Central memory CD8-positive, alpha-beta T cell (primary cell): Measurements from ENCODE around the gene SORCS2.

Experiments used
- ATAC-seq: fragments of 150-1000 bp; cut with Tn5 transposase; replicated peaks from 2 replicates; pipeline ENCODE4 v1.10.0; 2022; ENCODE audit warnings: mild to moderate bottlenecking, moderate FRiP score, moderate number of reproducible peaks; ENCODE audit not compliant: poor library complexity, severe bottlenecking; ENCODE audit errors: extremely low read depth
- DNase-seq, 2 donors: peaks; one replicate each; pipeline ENCODE4 v3.0.0; 2021; ENCODE audit warnings: low spot score in 2 of 2
- H3K27ac Mint-ChIP-seq: one replicate; pipeline ENCODE4 v1.8.0; 2022; ENCODE audit warnings: low read depth, mild to moderate bottlenecking, moderate library complexity, mixed read lengths
- H3K27me3 Mint-ChIP-seq: one replicate; pipeline ENCODE4 v1.8.0; 2022; ENCODE audit warnings: mixed read lengths
- H3K36me3 Mint-ChIP-seq: one replicate; pipeline ENCODE4 v1.8.0; 2022; ENCODE audit warnings: mild to moderate bottlenecking, moderate library complexity, mixed read lengths; ENCODE audit not compliant: insufficient read depth
- H3K4me1 Mint-ChIP-seq: one replicate; pipeline ENCODE4 v1.8.0; 2022; ENCODE audit warnings: mixed read lengths
- H3K4me3 Mint-ChIP-seq: one replicate; pipeline ENCODE4 v1.8.0; 2022; ENCODE audit warnings: mild to moderate bottlenecking, moderate library complexity, mixed read lengths
- H3K9me3 Mint-ChIP-seq: one replicate; pipeline ENCODE4 v1.8.0; 2022; ENCODE audit warnings: mixed read lengths

SORCS2 gene

DNA sequence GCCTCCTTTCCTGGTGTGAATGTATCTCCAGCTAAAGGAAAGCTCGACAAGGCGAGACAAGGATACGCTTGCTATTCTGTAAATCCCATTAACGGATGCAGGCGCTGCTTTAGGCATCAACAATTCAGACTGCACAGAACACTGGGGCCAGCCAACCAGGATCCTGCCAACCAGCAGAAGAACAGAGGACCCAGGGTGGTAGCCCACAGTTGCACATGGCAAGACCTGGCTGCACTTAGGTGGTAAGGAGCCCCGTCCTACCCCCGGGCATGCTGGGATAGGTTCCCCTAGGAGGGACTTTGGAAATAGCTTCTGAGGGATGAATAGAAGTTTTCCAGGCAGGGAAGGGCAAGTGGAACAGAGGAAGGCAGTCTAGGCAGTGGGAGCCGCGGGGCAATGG lies 221.7 kb downstream of the SORCS2 start:
- Mint-ChIP-seq H3K27ac (no peak overlapping the region), H3K9me3 (peaks cover under 1% of the 10 kb centered on the region), H3K36me3 (peaks cover 1% of the 10 kb centered on the region), H3K4me3 (no peak overlapping the region), H3K4me1 (no peaks in the 10 kb centered on the region), H3K27me3 (peaks cover 44% of the 10 kb centered on the region)
- ATAC-seq (no peak), DNase-seq (no peak)

DNA sequence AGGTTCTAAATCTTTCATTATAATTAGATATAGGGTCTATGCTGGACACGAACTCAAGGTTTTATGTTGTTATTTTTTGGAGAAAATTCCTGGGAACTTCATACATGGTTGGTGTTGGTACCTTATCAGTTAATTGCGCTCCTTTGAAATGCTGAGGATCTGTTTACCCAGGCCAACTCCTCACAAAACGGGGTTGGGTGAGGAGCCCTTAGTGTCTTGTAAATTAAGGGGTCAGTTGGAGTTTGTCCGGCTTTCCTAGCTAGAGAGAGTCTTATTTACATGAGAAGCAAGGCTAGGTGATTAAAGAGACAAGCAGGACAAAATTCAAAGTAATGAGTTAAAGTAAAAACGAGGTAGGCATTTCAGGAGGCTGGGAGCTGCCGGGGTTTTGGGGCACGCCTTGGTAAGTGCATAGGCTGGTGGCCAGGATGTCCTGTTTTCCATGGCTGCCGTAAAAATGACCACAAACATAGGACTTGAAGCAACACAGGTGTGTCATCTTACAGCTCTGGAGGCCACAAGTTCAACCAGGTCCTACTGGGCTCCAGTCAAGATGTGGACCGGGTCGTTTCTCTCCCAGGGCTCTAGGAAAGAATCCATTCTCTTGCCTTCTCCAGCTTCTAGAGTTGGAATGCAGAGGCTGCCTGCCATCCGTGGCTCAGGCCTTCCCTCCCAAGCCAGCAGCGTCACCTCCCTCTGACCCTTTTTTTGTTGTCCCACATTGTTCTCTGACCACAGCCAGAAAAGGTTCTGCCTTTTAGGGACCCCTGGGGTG lies 222.6 kb downstream of the SORCS2 start:
- ATAC-seq (no peak), DNase-seq (no peak)
- Mint-ChIP-seq H3K9me3 (no peaks in the 10 kb centered on the region), H3K36me3 (peaks cover 1% of the 10 kb centered on the region), H3K27ac (no peak overlapping the region), H3K27me3 (peaks cover 41% of the 10 kb centered on the region), H3K4me3 (no peak overlapping the region), H3K4me1 (no peaks in the 10 kb centered on the region)

- Mint-ChIP-seq H3K4me3 (no peak overlapping the region), H3K27ac (no peak overlapping the region), H3K4me1 (no peaks in the 10 kb centered on the region), H3K36me3 (peaks cover under 1% of the 10 kb centered on the region), H3K27me3 (peaks cover 38% of the 10 kb centered on the region), H3K9me3 (no peaks in the 10 kb centered on the region)
- ATAC-seq: no peak
- DNase-seq: no peak
Measured at GRCh38 chr4:7415927-7416686, 223.8 kb downstream of the SORCS2 start.

- H3K4me3 Mint-ChIP-seq: no peak overlapping the region
- H3K27me3 Mint-ChIP-seq: peaks cover 30% of the 10 kb centered on the region
- no peak for DNase-seq
- H3K4me1 Mint-ChIP-seq: no peaks in the 10 kb centered on the region
- H3K36me3 Mint-ChIP-seq: no peaks in the 10 kb centered on the region
- no peak for ATAC-seq
- H3K9me3 Mint-ChIP-seq: no peaks in the 10 kb centered on the region
- no peak overlapping the region for H3K27ac Mint-ChIP-seq
Measured at GRCh38 chr4:7416745-7417432, 224.6 kb downstream of the SORCS2 start.

GRCh38 chr4:7417639-7418038 lies 225.3 kb downstream of the SORCS2 start:
- Mint-ChIP-seq H3K4me3 (no peak overlapping the region), H3K27ac (no peak overlapping the region), H3K9me3 (no peaks in the 10 kb centered on the region), H3K4me1 (no peaks in the 10 kb centered on the region), H3K27me3 (peaks cover 26% of the 10 kb centered on the region), H3K36me3 (no peaks in the 10 kb centered on the region)
- no peak for ATAC-seq
- DNase-seq: no peak

- Mint-ChIP-seq H3K4me1 (no peaks in the 10 kb centered on the region), H3K9me3 (no peaks in the 10 kb centered on the region), H3K4me3 (no peak overlapping the region), H3K27ac (no peak overlapping the region), H3K27me3 (peaks cover 25% of the 10 kb centered on the region), H3K36me3 (no peaks in the 10 kb centered on the region)
- ATAC-seq (no peak), DNase-seq (no peak)
Measured at GRCh38 chr4:7418131-7418943, 226.0 kb downstream of the SORCS2 start.

GRCh38 chr4:7419961-7420660 lies 227.8 kb downstream of the SORCS2 start:
- DNase-seq (no peak), ATAC-seq (no peak)
- Mint-ChIP-seq H3K36me3 (no peaks in the 10 kb centered on the region), H3K9me3 (no peaks in the 10 kb centered on the region), H3K27ac (no peak overlapping the region), H3K4me3 (no peak overlapping the region), H3K4me1 (no peaks in the 10 kb centered on the region), H3K27me3 (peaks cover 9% of the 10 kb centered on the region)

- Mint-ChIP-seq H3K27me3 (peaks cover 9% of the 10 kb centered on the region), H3K27ac (no peak overlapping the region), H3K9me3 (no peaks in the 10 kb centered on the region), H3K4me3 (no peak overlapping the region), H3K36me3 (no peaks in the 10 kb centered on the region), H3K4me1 (no peaks in the 10 kb centered on the region)
- DNase-seq: no peak
- no peak for ATAC-seq
Measured at GRCh38 chr4:7420661-7421040, 228.3 kb downstream of the SORCS2 start.

DNA sequence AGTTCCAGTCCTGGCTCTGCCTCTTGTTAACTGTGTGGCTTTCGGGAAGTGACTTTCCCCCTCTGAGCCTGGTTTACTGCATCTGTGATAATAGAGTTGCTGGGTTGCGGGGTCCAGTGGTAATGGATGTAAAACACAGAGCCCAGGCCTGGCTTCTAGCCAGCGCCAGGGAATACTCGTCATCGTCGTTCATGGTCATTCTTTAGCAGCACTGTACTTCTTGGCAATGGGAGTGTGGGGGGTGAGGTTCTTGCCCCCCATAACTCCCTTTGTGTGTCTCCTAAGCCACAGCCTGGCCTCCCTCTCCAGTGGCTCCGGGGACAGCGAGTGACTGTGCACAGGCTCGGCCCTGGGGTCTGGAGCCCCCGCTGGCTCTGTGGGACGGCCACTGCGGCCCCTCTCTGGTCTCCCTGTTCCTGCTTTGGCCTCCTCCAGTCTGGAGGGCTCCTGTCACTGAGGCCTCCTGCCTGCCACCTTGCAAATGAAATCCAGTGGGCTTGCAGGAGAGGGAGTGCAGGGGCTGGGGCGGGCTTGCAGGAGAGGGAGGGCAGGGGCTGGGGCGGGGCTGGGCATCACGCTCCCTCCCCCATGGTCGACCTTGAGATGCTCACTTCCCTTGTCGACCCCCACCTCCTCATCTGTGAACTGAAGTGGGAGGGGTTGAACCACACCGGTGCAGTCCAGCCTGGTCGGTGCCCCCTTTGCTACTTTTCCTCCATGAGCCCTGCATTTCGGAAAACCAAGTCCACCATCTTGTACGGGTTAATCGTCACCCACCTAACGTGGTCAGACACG lies 229.2 kb downstream of the SORCS2 start:
- Mint-ChIP-seq H3K27me3 (peaks cover 9% of the 10 kb centered on the region), H3K27ac (no peak overlapping the region), H3K4me1 (no peaks in the 10 kb centered on the region), H3K9me3 (no peaks in the 10 kb centered on the region), H3K36me3 (no peaks in the 10 kb centered on the region), H3K4me3 (no peak overlapping the region)
- no peak for ATAC-seq
- DNase-seq: no peak

DNA sequence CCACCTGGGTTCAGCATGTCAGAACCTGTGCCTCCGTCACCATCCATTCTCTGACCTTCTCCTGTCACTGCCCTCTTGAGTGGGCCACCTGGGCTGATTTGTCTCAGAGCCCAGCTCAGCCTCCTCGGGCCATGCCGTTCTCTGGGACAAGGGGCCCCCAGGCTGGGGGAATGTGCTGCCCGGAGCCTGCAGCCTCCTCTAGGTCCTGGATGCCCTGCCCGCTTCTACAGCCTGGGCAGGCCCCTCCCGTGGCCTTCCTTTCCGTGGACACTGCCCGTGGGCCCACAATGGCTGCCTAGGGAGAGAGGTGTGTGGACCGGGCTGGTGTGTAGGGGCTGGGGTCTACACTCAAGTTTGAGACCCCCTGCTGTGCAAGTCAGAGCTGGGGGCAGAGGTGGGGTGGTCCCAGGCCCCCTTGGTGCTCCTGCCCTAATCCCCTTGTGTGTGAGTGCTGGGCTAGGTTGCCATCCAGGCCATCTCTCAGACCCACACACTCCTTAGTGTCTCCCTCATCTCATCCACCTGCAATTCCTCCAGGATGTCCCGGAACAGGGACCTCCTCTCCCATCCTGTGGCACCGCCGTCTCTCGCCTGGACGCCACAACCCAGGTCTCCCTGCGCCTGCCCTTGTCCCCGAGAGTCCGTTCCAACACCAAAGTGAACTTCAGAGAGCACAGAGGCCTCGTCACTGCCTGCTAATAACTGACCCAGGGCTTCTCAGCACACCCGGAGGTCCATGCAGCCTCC lies 230.0 kb downstream of the SORCS2 start:
- H3K9me3 Mint-ChIP-seq: no peaks in the 10 kb centered on the region
- no peaks in the 10 kb centered on the region for H3K4me1 Mint-ChIP-seq
- peaks cover 15% of the 10 kb centered on the region for H3K27me3 Mint-ChIP-seq

DNA sequence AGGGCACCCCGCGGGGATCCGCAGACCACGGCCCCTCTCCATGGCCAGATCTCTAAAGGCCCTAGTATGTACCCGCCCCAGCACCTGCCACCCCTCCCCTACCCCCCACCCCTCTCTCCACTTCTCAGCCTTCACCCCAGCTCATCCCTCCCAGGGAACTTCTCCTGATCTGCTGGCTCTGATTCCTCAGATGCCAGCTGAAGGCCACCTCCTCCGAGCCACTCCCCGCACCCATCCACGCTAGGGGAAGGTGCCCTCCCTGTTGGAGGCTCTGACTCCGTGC lies 230.5 kb downstream of the SORCS2 start:
- DNase-seq (no peak), ATAC-seq (no peak)
- Mint-ChIP-seq H3K36me3 (no peaks in the 10 kb centered on the region), H3K4me3 (no peak overlapping the region), H3K27me3 (peaks cover 17% of the 10 kb centered on the region), H3K4me1 (no peaks in the 10 kb centered on the region), H3K27ac (no peak overlapping the region), H3K9me3 (no peaks in the 10 kb centered on the region)

More for the DNA sequence above, 230.0 kb downstream of the SORCS2 start:
- Mint-ChIP-seq H3K36me3 (no peaks in the 10 kb centered on the region), H3K4me3 (no peak overlapping the region), H3K27ac (no peak overlapping the region)
- ATAC-seq: no peak
- no peak for DNase-seq
